Measurements from ENCODE around the gene NPR2.

NPR2 gene

GRCh38 chr9:35781066-35781465 is 10.3 kb upstream of the NPR2 start:
- H2AFZ ChIP-seq (ENCODE audit: low read depth, low read length, severe bottlenecking) = no peak overlapping the region
- H3F3A ChIP-seq (ENCODE audit: insufficient read depth) = 0 out of 2 replicates have a peak, but pooled peaks cover 8% of the 10 kb centered on the region
- no peaks in the 10 kb centered on the region for H3K9me2 ChIP-seq (replicated peaks; ENCODE audit: insufficient read depth, low read length)
- H3K4me2 ChIP-seq (ENCODE audit: low read depth, low read length, poor library complexity, severe bottlenecking) = no peak overlapping the region
- H3K9me3 ChIP-seq (ENCODE audit: insufficient read depth, low read length) = no peaks in the 10 kb centered on the region
- no peaks in the 10 kb centered on the region for H3K79me2 ChIP-seq (ENCODE audit: insufficient read depth, low read length)
- H3K27ac ChIP-seq (ENCODE audit: low read depth, low read length) = no peak overlapping the region
- TF ChIP-seq CTCF (IDR thresholded peaks at IDR 0.05; ENCODE audit: insufficient read depth, low read length, poor library complexity, severe bottlenecking) (no peak), EZH2phosphoT487 (conservative IDR thresholded peaks at IDR 0.05; ENCODE audit: low read length) (no peak)
- H4K20me1 ChIP-seq (ENCODE audit: low read depth, low read length) = no peaks in the 10 kb centered on the region
- H3K4me3 ChIP-seq (ENCODE audit: insufficient read depth, low read length, poor library complexity, severe bottlenecking) = no peak overlapping the region
- H3K9ac ChIP-seq (ENCODE audit: low read length) = no peak overlapping the region
- no peaks in the 10 kb centered on the region for H3K27me3 ChIP-seq (ENCODE audit: low read length)
- 0 out of 2 replicates have a peak, but pooled peaks cover 4% of the 10 kb centered on the region for H3K36me3 ChIP-seq (ENCODE audit: low read length)

GRCh38 chr9:35783418-35783817 is 8.0 kb upstream of the NPR2 start:
- Histone ChIP-seq H3K36me3 (ENCODE audit: low read length) (0 out of 2 replicates have a peak, but pooled peaks cover 4% of the 10 kb centered on the region), H3K79me2 (ENCODE audit: insufficient read depth, low read length) (no peaks in the 10 kb centered on the region), H4K20me1 (ENCODE audit: low read depth, low read length) (no peaks in the 10 kb centered on the region), H3K27ac (ENCODE audit: low read depth, low read length) (no peak overlapping the region), H3K9me2 (replicated peaks; ENCODE audit: insufficient read depth, low read length) (no peaks in the 10 kb centered on the region), H3K9ac (ENCODE audit: low read length) (no peak overlapping the region), H3K27me3 (ENCODE audit: low read length) (no peaks in the 10 kb centered on the region), H3K9me3 (ENCODE audit: insufficient read depth, low read length) (no peaks in the 10 kb centered on the region), H2AFZ (ENCODE audit: low read depth, low read length, severe bottlenecking) (no peak overlapping the region), H3F3A (ENCODE audit: insufficient read depth) (0 out of 2 replicates have a peak, but pooled peaks cover 8% of the 10 kb centered on the region), H3K4me3 (ENCODE audit: insufficient read depth, low read length, poor library complexity, severe bottlenecking) (no peak overlapping the region), H3K4me2 (ENCODE audit: low read depth, low read length, poor library complexity, severe bottlenecking) (no peak overlapping the region)
- TF ChIP-seq CTCF (IDR thresholded peaks at IDR 0.05; ENCODE audit: insufficient read depth, low read length, poor library complexity, severe bottlenecking) (no peak), EZH2phosphoT487 (conservative IDR thresholded peaks at IDR 0.05; ENCODE audit: low read length) (no peak)

- Histone ChIP-seq H3K27me3 (ENCODE audit: low read length) (no peaks in the 10 kb centered on the region), H3F3A (ENCODE audit: insufficient read depth) (no peaks in the 10 kb centered on the region), H3K36me3 (ENCODE audit: low read length) (no peaks in the 10 kb centered on the region), H4K20me1 (ENCODE audit: low read depth, low read length) (no peaks in the 10 kb centered on the region), H3K9ac (ENCODE audit: low read length) (no peak overlapping the region), H3K4me3 (ENCODE audit: insufficient read depth, low read length, poor library complexity, severe bottlenecking) (no peak overlapping the region), H3K27ac (ENCODE audit: low read depth, low read length) (no peak overlapping the region), H3K79me2 (ENCODE audit: insufficient read depth, low read length) (no peaks in the 10 kb centered on the region), H3K9me3 (ENCODE audit: insufficient read depth, low read length) (no peaks in the 10 kb centered on the region), H2AFZ (ENCODE audit: low read depth, low read length, severe bottlenecking) (no peak overlapping the region), H3K4me2 (ENCODE audit: low read depth, low read length, poor library complexity, severe bottlenecking) (no peak overlapping the region), H3K9me2 (replicated peaks; ENCODE audit: insufficient read depth, low read length) (no peaks in the 10 kb centered on the region)
- TF ChIP-seq EZH2phosphoT487 (conservative IDR thresholded peaks at IDR 0.05; ENCODE audit: low read length) (no peak), CTCF (IDR thresholded peaks at IDR 0.05; ENCODE audit: insufficient read depth, low read length, poor library complexity, severe bottlenecking) (no peak)
Observed at GRCh38 chr9:35789541-35789940, 1.9 kb upstream of the NPR2 start.
